Cardiac fibroblast (primary cell): Measurements from ENCODE around the gene CEP95.

Experiments
- DNase-seq, 2 donors: peaks; one replicate each; pipeline versions ENCODE4 v3.0.0 to v3.0.0-alpha.2; 2010; ENCODE audit warnings: low read depth in 2 of 2
- H3K4me3 ChIP-seq, 2 donors: replicated peaks in 1 of 2; 1 replicate in 1 of 2; 2 replicates in 1 of 2; pipeline ENCODE4 v1.5.1; 2011; ENCODE audit warnings: low read depth in 2 of 2, low read length in 2 of 2, mild to moderate bottlenecking in 2 of 2, moderate library complexity in 1 of 2
- CTCF ChIP-seq: IDR thresholded peaks from one replicate; pipeline ENCODE4 v1.5.1; 2011; ENCODE audit warnings: low read depth, mild to moderate bottlenecking, low read length, inconsistent platforms

Gene CEP95

GRCh38 chr17:64480951-64481350 lies 25.8 kb upstream of the CEP95 start:
- no peak for DNase-seq
- no peak for TF ChIP-seq CTCF
- H3K4me3 ChIP-seq, result no peak overlapping the region

GRCh38 chr17:64484380-64484779 lies 22.4 kb upstream of the CEP95 start:
- TF ChIP-seq CTCF, result no peak

GRCh38 chr17:64488301-64488700 lies 18.5 kb upstream of the CEP95 start:
- no peak for DNase-seq
- no peak for TF ChIP-seq CTCF
- H3K4me3 ChIP-seq, result no peak overlapping the region

More at GRCh38 chr17:64484380-64484779, 22.4 kb upstream of the CEP95 start:
- H3K4me3 ChIP-seq, result no peak overlapping the region
- DNase-seq, result no peak

GRCh38 chr17:64491034-64491860 lies 15.5 kb upstream of the CEP95 start:
- DNase-seq, result peak; percentile 66 to 72
- no peak overlapping the region for H3K4me3 ChIP-seq
- TF ChIP-seq CTCF, result peak; percentile 83

- TF ChIP-seq CTCF, result no peak
- DNase-seq, result peak in 1 of 2 donors; percentile 39
- H3K4me3 ChIP-seq, result no peak overlapping the region
These were observed 14.8 kb upstream of the CEP95 start for GRCh38 chr17:64491994-64492393.

- peak; percentile 38 to 66 for DNase-seq
- TF ChIP-seq CTCF, result peak; percentile 49
- no peak overlapping the region for H3K4me3 ChIP-seq
These were observed 14.2 kb upstream of the CEP95 start for GRCh38 chr17:64492481-64493109.
